Measurements from ENCODE around the gene CARD9.

The CARD9 gene

DNA sequence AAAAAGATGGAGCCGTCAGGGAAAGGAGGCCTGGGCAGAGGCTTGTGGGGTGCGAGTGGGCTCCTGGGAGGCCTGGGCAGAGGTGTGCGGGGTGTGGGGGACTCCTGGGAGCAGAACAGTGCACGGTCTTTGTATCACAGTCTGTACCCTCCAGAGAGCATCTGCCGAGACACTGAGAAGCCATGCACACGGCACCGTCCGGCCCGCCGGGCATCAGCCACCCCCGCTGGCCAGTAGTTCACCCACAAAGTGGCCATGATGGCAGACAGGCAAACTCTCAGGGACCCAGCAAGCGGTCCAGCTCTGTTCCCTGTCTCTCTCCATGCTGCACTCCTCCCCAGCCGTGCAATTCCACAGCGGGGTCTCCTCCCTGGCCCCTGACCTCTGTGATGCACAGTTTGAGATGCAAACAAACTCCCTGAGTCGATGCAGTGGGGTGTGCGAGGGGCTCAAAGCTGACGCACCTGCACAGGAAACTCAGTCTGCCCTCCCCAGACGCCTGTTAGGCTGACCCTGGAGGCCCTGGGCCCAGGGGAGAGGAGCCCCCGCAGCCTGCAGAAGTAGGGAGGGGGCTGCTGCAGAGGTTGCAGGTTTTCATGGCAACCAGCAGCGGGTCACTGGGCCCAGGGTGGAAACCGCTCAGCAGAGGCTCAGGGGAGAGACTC, 55.2 kb downstream of the CARD9 start:
- no peak for DNase-seq

DNA sequence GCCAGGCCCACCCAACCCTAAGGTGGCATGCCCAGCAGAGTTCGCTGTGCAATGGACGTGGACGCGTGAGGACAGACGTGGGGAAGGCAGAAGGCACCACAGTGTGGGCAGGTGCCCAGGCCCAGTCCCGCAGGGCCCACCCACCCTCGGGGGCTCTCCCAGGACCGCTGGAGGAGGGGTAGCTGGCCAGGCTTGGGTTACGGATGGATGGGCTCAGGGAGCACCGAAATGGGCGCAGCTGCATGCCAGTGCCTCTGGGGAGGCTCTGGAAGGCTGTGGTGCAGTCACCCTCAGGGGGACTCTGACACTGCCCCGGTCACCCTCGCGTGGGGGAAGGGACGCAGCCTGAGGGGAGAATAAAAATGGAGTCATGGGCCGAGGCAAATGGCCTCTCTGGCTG, 55.8 kb downstream of the CARD9 start:
- DNase-seq, result no peak

DNA sequence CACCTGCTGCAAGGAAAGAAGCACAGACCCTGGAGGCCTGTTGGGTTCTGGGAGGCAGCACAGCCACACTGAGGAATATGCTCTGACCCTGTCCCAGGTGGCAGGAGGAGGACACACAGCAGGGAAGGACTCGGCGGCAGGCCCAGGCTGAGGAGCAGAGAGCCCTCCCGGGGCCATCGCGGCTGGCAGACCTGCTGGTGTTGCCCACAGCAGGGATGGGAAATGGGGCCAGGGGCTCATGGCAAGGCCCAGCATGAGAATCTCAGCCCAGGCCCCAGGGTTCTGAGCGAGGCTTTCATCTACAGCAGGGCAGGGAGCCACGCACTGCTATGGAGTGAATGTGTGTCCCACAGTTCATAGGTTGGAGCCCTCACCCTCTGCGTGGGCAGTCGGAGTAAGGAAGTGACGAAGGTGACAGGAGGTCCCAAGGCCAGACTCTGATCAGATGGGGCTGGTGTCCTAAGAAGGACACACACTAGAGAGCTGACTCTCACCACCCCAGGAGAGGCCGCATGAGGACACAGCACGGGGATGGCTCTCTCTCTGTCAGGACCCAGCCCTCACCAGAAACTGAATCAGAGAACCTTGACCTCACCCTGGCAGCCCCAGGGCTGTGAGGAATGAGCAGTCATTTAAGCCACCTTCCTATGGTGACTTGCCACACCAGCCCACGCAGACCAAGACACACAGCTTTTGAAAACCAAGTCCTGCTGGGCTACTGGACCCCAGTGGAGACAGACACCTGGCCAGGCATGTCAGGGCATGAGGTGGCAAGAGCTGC, 56.4 kb downstream of the CARD9 start:
- no peak for DNase-seq

DNA sequence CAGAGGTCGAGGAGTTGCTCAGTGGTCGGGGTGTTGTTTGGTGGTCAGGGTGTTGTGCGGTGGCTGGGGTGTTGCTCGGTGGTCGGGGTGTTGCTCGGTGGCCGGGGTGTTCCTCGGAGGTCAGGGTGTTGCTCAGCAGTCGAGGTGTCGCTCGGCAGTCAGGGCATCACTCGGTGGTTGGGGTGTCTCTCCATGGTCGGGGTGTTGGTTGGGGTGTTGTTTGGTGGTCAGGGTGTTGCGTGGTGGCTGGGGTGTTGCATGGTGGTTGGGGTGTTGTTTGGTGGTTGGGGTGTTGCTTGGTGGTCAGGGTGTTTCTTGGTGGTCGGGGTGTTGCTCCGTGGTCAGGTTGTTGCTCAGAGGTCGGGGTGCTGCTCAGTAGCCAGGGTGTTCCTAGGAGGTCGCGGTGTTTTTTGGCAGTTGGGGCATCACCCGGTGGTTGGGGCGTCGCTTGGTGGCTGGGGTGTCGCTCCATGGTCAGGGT, 57.2 kb downstream of the CARD9 start:
- DNase-seq, result no peak

DNA sequence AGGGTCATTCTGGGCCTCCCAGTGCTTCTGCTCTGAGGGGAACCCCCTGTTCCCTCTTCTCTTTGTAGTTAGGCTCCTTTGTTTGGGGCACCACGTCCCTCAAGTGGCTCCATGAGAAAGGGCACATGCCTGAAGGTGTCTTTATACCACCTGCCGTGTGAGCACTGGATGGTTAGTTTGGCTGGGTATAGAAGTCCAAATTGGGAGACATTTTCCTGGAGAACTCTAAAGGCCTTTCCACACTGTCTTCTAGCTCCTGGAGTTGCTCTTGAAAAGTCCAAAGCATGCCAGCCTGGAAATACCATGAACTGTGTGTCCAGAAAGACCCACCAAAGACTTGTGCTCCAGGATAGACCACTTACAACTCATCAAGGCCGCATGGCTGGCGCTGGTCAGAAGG, 58.5 kb downstream of the CARD9 start:
- DNase-seq, result no peak

DNA sequence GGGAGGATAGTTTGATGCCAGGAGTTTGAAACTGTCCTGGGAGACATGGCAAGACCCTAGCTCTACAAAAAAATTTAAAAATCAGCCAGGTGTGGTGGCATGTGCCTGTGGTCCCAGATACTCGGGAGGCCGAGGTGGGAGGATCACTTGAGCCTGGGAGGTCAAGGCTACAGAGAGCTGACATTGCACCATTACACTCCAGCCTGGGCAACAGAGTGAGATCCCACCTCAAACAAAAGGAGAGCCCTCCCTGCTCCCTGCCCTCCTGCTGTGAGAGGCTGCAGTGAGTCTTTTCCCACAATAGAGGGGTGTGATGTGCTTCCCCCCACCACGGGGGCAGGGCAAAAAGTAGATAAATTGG, 59.4 kb downstream of the CARD9 start:
- no peak for DNase-seq

Measured in activated CD4-positive, CD25-positive, alpha-beta regulatory T cell (primary cell).